ENCODE measurements around the gene KCNMA1.
"Not testable (repeated sequence)": the region's sequence is repeated elsewhere in the genome, so short reads cannot be mapped to it uniquely, and the experiment has no call there.

The KCNMA1 gene

DNA sequence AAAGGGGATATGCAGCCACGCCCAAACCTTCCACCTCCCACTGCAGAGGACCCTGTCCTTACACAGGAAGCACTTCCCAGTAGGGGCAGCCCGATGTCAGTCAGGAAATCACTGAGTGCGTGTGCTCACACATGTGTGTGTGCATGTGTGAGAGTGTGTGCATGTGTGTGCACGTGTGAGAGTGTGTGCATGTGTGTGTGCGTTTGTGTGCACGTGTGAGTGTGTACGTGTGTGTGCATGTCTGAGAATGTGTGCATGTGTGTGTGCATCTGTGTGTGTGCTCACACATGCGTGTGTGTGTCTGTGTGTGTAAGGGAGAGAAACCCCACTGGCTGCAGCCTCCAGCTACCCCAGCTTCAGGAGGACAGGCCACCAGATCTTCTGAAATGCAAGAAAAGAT, 229.3 kb downstream of the KCNMA1 start:
- no peak for DNase-seq

DNA sequence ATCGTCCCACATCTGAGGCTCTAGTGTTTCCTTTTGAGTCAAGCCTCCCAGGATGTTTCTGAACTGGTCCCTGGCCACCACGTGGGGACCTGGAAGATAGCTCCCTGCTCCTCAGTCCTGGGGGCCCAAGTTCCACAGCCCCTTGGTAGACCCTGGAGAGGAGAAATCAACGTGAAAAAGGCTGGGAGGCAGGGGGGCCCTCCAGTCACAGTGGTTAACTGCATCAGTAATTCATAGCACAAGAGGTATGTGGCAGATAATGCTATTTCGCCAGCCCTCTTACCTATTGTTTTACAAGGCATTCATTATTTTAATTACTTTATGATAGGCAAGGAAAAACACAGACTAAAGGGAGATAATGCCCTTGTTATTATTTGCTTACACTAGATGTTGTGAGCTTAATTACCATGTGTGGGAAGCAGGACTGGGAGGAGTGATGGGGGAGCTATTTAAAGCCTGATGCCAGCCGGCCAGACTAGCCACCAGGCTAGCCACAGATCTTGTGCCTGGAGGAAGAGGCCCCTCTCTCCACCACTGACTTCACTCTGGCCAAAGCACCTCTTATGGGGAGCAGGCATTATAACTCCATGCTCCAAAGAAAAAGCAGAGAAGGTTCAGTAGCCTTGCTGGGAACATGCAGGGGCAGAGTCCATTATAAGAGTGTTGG, 230.7 kb downstream of the KCNMA1 start:
- DNase-seq, result no peak

DNA sequence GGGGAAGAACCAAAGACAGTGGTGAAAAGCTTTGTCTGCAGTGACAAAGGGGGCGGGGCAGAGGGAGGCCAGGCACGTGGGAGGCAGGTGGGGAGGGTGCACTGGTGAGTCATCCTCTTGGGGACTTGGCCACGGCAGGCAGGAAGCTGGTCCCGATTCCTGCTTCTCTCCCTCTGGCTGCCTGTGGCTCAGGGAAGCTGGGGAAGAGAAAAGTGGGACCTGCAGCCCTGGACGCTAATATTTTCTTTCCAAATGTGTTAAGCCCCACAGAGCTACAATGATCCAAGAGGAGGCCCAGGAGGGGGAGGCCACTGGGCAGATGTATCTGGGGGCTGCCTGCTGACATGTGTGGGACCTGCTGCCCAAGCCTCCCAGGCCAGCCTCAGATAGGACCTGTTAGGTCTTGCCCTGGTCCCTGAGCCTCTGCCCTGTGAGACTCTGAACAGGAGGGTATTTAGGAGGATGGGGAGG, 231.8 kb downstream of the KCNMA1 start:
- DNase-seq, result no peak

DNA sequence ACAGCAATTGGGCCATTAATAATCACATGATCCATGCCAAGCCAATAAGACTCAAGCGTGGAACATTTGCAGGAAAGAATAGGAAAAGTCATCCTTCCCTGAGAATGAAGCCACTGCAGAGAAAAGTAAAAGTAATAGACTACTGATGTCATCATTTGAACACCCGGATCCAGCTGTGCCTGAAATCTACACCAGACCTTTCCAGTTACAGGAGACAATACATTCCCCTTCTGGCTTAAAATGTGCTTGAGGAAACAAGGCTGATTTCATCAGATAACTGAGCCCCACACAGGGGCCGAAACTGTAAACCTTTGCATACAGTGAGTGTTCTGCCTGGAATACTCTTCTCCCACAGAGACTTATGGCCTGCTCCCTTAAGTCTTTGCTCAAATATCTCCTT, 232.8 kb downstream of the KCNMA1 start:
- no peak for DNase-seq

DNA sequence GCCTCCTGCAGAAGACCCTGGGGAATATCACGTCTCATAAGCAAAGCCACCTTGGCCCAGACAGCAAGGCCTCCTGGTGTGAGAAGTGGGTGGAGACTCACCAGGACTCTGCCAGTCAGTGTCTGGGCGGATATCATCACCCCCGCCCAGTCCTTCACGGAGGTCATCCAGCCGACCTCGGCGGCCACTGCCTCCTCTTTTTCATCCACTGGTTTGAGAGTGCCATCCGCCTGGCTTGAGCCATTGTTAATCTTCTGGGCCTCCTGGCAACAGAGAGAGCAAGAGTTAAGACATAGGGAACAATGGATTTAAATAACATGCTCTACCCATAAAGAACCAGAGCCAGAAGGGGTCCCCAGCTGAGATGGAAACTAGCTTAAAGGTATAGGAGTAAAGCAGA, 233.8 kb downstream of the KCNMA1 start:
- DNase-seq, result no peak

DNA sequence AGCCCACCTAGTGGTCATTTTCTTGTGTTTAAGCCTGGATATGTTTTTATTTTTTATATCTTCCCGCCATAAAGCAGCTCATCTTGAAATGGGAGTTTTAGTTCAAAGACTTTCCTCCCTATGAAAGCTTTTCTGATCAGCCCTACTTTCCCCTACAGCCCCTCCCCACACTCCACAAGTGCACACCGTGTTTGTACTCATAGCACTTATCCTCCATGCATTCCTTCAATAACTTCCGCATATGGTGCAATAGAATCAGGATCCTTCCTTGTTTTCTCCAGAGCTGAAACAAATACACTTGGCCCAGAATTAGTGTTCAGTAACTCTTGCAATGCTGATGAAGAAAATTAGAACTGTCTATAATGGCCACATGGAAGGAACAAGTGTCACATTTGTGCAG, 235.9 kb downstream of the KCNMA1 start:
- no peak for DNase-seq

DNA sequence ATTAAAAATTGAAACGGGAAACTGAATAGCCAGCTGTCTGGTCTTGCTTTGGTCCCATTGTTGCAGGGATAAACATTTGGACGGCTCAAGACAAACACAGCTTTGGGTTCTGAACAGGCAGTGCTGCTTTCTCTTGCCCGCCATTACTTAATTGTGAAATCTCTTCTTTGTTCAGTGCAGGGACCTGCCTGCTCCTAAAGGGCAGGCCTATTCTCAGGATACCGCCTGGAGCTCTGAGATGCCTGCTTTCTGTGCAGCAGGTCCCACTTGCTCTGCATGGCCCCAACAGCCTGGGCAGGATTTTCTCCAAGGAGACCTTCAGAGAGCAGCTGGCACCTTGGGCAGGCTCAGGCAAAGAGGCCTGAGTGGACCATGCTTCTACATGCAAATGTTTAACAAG, 237.6 kb downstream of the KCNMA1 start:
- no peak for DNase-seq

DNA sequence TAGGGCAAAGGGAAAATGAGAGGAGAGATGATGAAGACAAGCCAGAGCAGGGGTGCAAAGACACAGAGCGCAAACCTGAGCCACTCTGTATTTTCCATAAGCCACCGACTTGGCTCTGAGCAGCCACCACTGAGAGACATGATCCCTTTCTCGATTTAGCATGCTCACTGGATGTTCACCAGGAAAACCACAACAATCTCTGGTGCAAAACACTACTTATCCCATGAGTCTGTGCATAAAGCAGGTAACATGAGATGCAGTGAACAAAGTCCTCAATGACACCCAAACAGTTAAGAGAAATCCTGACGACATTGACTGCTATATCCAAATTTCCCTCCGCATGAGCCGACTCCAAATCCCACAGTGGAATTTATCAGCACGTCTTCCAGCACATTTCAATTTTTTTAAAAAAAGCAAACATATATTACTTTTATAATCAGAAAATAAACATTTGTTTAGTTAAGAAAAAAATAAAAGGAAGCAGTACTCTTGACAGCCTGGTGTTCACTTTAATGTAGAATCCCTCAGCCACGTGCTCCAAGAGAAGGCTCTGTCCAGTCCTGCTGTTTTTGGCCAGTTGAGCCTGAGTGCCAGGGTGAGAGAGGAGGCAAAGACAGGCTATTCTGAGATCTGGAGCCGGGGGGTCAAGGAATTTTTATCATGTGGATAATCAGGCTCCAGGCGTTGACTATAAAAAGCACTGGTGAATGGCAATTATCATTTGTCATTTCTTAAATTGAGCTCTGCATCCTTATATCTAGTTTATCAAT, 238.4 kb downstream of the KCNMA1 start:
- no peak for DNase-seq

DNA sequence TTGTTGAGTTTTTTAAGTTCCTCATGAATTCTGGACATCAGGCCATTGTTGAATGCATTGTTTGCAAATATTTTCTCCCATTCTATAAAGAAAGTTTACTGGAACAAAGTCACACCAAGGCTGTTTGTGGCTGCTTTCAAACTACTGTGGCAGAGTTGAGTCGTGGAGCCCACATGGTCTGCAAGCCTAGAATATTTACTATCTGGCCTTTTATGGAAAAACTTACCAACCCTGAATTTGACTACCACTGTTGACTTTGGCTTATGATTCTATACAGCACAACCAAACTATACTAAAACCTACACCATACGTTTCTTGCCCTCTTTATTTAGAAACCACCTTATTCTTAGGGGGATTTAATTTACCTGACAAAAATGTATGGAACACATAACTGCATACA, 239.1 kb downstream of the KCNMA1 start:
- DNase-seq, result no peak

DNA sequence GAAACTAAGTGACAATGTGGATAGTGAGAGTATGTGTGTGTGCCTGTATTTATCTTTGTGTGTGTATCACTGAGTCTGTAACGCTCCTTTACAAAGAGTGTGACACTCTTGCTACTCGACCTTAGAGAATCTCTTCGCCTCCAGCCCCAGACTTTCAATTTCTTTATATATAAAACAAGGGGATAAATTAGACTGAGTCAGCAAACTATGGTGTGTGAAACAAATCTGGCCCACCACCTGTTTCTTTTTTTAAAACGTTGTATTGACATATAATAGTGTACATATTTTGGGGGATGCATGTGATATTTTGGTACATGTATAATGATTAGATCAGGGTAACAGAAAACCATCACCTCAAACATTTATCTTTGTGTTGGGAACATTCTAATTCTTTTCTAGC, 240.5 kb downstream of the KCNMA1 start:
- DNase-seq, result no peak

DNA sequence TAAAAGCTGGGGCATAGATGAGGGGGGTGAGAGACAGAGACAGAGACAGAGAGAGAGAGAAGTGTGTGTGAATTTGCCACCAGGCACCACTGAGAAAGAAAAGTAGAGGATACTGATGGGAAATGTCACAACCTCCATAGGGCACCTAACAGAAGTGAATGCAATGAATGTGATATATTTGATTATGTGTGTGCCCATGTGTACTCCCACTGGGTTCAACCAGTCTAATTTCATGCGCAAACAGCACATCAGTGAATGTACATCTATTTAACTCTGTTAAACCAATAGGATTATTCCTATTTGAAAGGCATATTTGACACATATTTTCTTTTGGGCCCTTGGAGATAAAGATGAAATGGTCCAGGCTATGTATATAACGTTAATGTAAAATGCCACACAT, 241.3 kb downstream of the KCNMA1 start:
- DNase-seq, result no peak

DNA sequence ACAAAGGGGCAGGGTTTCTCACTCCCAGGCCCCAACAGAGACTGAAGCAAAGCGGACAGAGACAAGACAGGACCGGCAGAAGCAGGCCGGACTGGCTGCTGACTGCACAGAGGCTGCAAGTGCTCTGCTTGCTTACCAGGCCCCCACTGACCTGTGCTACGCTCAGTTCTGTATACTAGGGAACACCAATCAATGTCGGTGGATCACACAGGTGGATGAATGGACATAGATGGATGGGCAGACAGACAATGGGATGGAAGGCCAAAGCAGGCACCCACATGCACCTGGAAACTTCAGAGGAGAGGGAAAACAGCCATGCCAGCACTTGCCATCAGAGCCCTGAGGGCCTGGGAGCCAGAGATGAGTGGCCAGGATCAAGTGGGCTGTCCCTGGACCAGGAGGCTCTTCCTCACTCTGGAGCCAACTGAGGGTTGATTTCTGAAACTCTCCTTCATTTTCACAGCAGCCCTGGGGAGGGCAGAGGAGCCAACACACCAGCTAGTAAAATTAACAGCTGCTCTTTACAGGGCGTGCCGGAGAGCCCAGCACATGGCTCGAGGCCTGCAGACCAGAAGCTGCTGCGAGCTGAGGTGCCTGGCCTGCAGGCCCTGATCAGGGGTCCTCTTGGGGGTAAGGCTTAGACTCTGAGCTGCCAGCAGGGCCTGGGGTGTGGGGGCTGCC, 243.6 kb downstream of the KCNMA1 start:
- no peak for DNase-seq

DNA sequence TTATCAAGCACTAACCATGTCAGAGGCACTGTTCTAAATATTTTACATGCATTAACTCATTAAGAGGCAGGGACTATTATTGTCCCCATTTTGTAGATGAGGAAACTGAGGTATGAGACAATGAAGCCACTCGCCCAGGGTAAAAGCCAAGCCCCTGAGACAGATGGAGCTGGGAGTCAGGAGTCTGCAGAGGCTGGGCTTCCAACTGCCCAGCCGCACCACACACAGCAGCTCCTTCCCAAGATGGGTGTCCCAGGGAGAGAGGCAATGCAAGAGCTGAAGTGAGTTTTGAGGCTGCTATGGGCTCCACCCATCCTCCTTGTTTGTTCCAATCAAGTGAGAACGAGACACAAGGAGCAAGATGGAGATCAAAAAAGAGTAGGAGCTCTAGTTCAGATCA, 244.2 kb downstream of the KCNMA1 start:
- DNase-seq, result no peak

DNA sequence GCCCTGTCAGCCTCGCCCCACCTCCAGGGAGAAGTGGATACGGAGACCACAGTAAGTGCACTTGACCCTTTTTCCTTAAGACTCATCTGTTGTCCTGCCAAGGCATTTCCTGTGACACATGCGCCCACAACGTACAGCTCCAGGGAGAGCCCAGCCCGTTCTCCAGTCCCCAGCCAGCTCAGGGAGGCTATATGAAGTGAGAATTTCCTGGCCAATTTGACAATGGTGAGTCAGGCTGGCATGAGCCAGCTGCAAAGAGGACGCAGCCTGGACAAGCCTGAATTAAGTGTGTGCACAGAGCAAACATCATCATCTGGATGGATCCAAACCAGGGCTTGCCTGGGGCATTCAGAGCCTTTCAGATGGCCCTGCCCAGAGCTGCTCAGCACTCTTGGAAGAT, 244.8 kb downstream of the KCNMA1 start:
- DNase-seq, result no peak

DNA sequence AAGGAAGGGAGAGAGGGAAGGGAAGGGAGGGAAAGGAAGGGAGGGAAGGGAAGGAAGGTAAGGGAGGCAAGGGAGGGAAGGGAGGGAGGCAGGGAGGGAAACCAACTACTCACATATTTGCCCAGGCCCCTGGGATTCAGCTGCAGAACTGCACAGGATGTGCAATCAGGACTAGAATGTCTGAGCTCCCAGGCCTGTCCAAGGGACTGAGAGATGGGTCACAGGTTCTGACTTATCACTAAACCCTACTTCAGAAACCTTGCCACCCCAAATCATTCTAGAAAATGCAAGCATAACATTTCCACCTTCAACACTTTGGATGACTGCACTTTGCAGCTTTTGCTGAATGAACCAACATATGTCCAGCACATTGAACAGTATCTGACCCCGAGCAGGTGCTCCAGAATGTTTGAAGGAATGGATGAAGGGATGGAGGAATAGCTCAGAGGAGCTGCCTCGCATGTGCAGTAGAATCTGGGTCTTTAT, 245.3 kb downstream of the KCNMA1 start:
- DNase-seq, result no peak

DNA sequence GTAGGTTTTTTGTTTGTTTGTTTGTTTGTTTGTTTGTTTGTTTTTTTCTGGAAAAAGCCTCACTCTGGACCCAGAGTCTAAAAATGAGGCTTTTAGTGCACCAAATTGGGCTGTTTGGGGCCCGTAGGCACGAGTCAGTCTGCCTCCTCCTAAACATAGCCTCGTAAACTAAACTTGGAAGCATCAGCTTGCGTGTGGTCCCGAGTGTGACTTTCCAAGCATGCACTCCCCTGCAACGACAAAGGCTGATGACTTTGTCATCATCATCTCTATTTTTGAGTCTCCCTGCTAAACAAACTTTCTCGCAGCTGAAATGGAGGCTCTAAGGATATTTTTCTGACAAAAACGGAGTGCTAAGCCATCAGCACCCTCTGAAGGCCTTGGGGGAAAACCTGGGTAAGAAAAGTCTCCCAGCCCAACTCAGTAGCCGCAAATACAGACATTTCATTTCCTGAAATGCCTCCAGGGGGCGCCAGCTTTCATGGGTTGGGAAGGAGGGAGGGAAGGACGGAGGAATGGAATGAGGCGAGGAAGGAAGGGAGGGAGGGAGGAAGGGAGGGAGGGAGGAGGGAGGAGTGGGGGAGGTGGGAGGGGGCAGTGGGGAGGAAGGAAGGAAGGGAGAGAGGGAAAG, 245.9 kb downstream of the KCNMA1 start:
- DNase-seq, result no peak

DNA sequence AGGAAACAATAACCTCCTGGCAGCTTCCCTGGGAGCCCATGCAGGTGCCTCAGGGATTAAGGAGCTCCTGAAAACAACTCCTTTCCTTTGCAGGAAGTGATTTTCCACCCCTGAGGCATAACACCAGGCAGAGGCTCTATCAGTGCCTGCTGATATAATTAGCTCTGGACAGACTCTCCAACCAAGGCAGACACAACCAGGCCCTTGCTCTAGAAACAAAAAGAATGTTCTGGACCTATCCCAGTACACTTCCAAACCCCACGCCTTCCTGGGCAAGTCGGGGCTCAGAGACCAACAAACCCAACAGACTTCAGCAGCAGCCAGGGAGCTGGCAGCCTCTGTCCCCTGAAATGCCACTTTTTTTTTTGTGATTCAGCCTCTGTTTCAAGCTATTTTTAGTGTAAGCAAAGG, 247.1 kb downstream of the KCNMA1 start:
- DNase-seq, result no peak

DNA sequence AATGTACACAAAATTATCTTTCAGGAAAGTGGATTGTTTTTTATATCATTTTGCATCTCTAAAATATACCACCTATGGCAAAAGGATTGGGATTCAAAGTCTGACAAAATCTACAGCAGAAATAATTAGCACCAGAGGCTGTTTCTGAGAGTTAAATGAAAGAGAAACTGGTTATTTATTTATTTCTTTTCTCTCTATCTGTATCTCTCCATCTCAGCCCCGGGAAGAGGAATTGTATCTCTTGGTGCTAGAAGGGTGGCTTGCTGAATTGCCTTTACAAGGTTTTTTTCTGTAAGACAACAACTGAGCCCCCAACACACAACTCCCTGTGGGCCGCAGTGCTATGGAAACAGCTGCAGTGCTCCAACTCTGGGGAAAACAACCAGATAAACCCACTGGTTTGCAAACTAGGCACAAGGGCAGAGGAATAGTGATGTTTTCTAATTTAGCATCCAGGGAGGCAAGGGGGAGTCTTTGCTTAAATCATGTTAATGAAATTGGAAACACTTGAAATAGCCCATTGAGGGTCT, 249.0 kb downstream of the KCNMA1 start:
- no peak for DNase-seq

DNA sequence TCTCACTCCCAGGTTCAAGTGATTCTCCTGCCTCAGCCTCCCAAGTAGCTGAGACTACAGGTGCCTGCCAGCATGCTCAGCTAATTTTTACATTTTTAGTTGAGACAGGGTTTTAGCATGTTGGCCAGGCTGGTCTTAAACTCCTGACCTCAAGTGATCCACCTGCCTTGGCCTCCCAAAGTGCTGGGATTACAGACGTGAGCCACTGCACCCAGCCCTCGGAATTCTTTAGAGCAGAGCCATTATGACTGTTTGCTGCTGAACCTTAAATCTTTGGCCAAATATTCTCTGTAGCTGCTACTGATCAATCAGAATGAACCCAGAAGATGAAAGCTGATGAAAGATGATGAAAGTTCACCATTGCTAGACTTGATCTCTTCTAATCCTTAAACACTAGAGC, 249.9 kb downstream of the KCNMA1 start:
- DNase-seq, result not testable (repeated sequence)

DNA sequence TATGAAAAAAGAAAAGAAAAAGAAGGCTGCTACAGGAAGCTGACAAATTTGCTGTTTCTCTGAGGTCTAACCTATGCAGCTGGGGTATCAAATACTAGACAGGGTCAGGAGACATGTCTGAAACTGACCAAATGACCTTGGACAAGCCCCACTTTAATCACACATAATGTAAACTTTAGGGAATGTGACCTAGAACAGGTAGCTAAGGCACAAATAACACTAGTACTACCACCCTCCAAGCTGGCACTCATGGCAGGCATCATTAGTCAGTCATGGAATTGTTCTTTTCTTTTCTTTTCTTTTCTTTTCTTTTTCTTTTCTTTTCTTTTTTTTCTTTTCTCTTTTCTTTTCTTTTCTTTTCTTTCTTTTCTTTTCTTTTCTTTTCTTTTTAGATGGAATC, 250.4 kb downstream of the KCNMA1 start:
- no peak for DNase-seq

DNA sequence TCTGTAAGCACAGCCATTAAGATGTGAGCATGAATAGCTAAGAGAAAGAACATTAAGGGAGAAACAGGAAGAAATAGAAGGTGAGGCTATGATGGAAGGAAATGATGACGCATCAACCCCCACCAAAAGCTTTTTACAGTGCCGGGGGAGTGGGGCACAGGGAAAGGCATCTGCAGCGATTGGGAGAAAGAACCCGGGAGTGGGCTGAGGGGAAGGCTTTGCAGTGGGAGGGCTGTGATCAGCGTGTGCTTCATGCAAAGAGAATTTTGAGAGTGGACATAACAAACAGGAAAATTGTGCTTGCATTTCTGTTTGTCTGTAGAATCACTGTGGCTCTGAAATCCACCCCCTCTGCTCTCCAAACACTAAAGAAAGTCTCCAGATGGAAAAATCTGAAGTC, 250.8 kb downstream of the KCNMA1 start:
- no peak for DNase-seq

DNA sequence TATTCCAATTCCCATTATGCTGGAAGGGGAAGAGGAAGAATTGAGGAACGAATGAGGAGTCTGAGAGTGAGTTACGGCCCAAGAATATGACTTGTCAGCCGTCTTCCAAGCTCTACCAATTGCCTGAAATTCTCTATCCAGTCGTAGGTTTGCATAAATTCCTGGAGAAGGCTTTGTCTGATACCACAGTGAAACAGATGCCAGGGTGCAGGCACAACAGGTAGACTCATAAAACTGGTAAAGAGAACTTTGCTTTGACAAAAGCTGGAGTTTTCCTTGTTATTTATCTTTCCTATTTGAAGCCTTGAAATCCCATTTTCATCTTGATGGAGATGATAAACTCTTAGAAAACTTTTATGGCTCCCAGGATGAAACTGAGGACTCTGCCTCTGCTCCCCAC, 251.2 kb downstream of the KCNMA1 start:
- no peak for DNase-seq

DNA sequence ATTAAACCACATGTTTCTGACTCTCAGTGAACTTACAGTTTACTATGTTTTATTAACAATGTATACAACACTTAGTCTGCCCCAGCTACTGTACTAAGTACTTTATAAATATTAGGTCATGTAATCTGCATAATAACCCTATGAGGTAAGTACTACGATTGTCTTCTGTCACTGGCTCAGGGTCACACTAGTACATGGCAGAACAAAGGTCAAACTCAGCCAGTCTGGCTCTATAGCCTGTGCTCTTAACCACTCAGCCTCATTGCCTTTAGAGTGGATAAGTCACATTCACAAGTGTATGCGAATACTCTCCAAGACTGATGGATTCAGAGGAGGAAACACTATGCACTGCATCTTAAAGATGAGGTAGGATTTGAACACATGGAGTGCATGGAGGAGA, 252.3 kb downstream of the KCNMA1 start:
- no peak for DNase-seq

Measured in effector CD8-positive, alpha-beta T cell (primary cell).